NK-92 (cell line): ENCODE measurements around the gene SLC16A14.

Experiments
- DNase-seq: peaks from one replicate; lab custom pipeline; 2025; ENCODE audit not compliant: unreplicated experiment; lab: John Stamatoyannopoulos, UW

The SLC16A14 gene

GRCh38 chr2:230043025-230043424, 25.7 kb downstream of the SLC16A14 start:
- no peak for DNase-seq

GRCh38 chr2:230042195-230042594, 26.5 kb downstream of the SLC16A14 start:
- DNase-seq: no peak

GRCh38 chr2:230023313-230023712, 45.4 kb downstream of the SLC16A14 start:
- DNase-seq: no peak

- no peak for DNase-seq
Observed at GRCh38 chr2:230019742-230020141, 49.0 kb downstream of the SLC16A14 start.

GRCh38 chr2:230018153-230018552, 50.6 kb downstream of the SLC16A14 start:
- no peak for DNase-seq

GRCh38 chr2:230016844-230017243, 51.9 kb downstream of the SLC16A14 start:
- DNase-seq: no peak

- DNase-seq: no peak
Observed at GRCh38 chr2:230012267-230012884, 56.3 kb downstream of the SLC16A14 start.

- DNase-seq: no peak
Observed at GRCh38 chr2:230011617-230012016, 57.1 kb downstream of the SLC16A14 start.

GRCh38 chr2:230010501-230010900, 58.2 kb downstream of the SLC16A14 start:
- DNase-seq: no peak

GRCh38 chr2:230008708-230009066, 60.0 kb downstream of the SLC16A14 start:
- DNase-seq: no peak

GRCh38 chr2:230007931-230008707, 60.6 kb downstream of the SLC16A14 start:
- DNase-seq: no peak

GRCh38 chr2:230000118-230000841, 68.4 kb downstream of the SLC16A14 start:
- DNase-seq: no peak

- DNase-seq: no peak
Observed at GRCh38 chr2:229997565-229997964, 71.2 kb downstream of the SLC16A14 start.

- no peak for DNase-seq
Observed at GRCh38 chr2:229996320-229996719, 72.4 kb downstream of the SLC16A14 start.

GRCh38 chr2:229993236-229993635, 75.5 kb downstream of the SLC16A14 start:
- DNase-seq: no peak
